COR-L47 (cell line): ENCODE data around the gene ZNF609.

ENCODE experiments used
- DNase-seq: peaks from one replicate; lab custom pipeline; 2025; lab: John Stamatoyannopoulos, UW

Gene ZNF609

GRCh38 chr15:64503640-64504039 is 43.3 kb downstream of the ZNF609 start:
- DNase-seq, result no peak

- no peak for DNase-seq
These were observed 47.0 kb downstream of the ZNF609 start for GRCh38 chr15:64507293-64507802.

- no peak for DNase-seq
These were observed 47.5 kb downstream of the ZNF609 start for GRCh38 chr15:64507845-64508244.

- no peak for DNase-seq
These were observed 53.4 kb downstream of the ZNF609 start for GRCh38 chr15:64513823-64514222.

GRCh38 chr15:64515196-64515595 is 54.8 kb downstream of the ZNF609 start:
- no peak for DNase-seq

- DNase-seq, result no peak
These were observed 55.4 kb downstream of the ZNF609 start for GRCh38 chr15:64515825-64516224.

- no peak for DNase-seq
These were observed 59.5 kb downstream of the ZNF609 start for GRCh38 chr15:64519897-64520296.

GRCh38 chr15:64521201-64521600 is 60.8 kb downstream of the ZNF609 start:
- no peak for DNase-seq

- peak; percentile 71 for DNase-seq
These were observed 61.4 kb downstream of the ZNF609 start for GRCh38 chr15:64521726-64522164.

GRCh38 chr15:64522226-64522823 is 61.9 kb downstream of the ZNF609 start:
- no peak for DNase-seq

GRCh38 chr15:64523240-64523639 is 62.9 kb downstream of the ZNF609 start:
- no peak for DNase-seq

- no peak for DNase-seq
These were observed 64.4 kb downstream of the ZNF609 start for GRCh38 chr15:64524778-64525177.

- DNase-seq, result no peak
These were observed 65.6 kb downstream of the ZNF609 start for GRCh38 chr15:64525828-64526530.

GRCh38 chr15:64527263-64527984 is 67.0 kb downstream of the ZNF609 start:
- DNase-seq, result no peak

- no peak for DNase-seq
These were observed 68.5 kb downstream of the ZNF609 start for GRCh38 chr15:64528871-64529270.

GRCh38 chr15:64530472-64530871 is 70.1 kb downstream of the ZNF609 start:
- DNase-seq, result no peak

- DNase-seq, result no peak
These were observed 70.5 kb downstream of the ZNF609 start for GRCh38 chr15:64530918-64531317.

GRCh38 chr15:64532521-64533315 is 72.3 kb downstream of the ZNF609 start:
- no peak for DNase-seq

GRCh38 chr15:64535460-64536243 is 75.3 kb downstream of the ZNF609 start:
- no peak for DNase-seq

- no peak for DNase-seq
These were observed 76.0 kb downstream of the ZNF609 start for GRCh38 chr15:64536244-64536836.

GRCh38 chr15:64542091-64542490 is 81.7 kb downstream of the ZNF609 start:
- DNase-seq, result no peak
